DND-41 (cell line): ENCODE results near the gene APC2.

ENCODE experiments used
- ATAC-seq: fragments of 200-7000 bp; cut with Tn5 transposase; 3 replicates; pipeline ENCODE4 v1.9.1; 2021; ENCODE audit warnings: low read depth; ENCODE audit not compliant: insufficient read depth
- DNase-seq: peaks from one replicate; pipeline ENCODE4 v3.0.0-alpha.2; 2020
- H2AFZ ChIP-seq: 2 replicates; pipeline ENCODE4 v1.6.0; 2012; ENCODE audit warnings: low read depth, low read length
- H3K27ac ChIP-seq: 2 replicates; pipeline ENCODE4 v1.5.1; 2012; ENCODE audit warnings: low read length, inconsistent platforms
- H3K27me3 ChIP-seq: fragments of 200-600 bp; sonication (generic); 2 replicates; pipeline ENCODE4 v1.6.0; 2012; ENCODE audit warnings: low read length, mild to moderate bottlenecking, inconsistent platforms; ENCODE audit not compliant: insufficient read depth, poor library complexity
- H3K36me3 ChIP-seq: 2 replicates; pipeline ENCODE4 v1.5.1; 2012; ENCODE audit warnings: low read length, inconsistent platforms; ENCODE audit not compliant: insufficient read depth
- H3K4me1 ChIP-seq: 2 replicates; pipeline ENCODE4 v1.5.1; 2012; ENCODE audit warnings: mild to moderate bottlenecking, low read length; ENCODE audit not compliant: insufficient read depth
- H3K4me2 ChIP-seq: 2 replicates; pipeline ENCODE4 v1.6.0; 2012; ENCODE audit warnings: mild to moderate bottlenecking, moderate library complexity, low read length, inconsistent platforms; ENCODE audit not compliant: insufficient read depth
- H3K4me3 ChIP-seq, 2 experiments: fragments of 200-600 bp in 1 of 2; shearing (Covaris generic) in 1 of 2; 2 replicates each; pipeline ENCODE4 v1.5.1; 2012 to 2016; ENCODE audit warnings: inconsistent platforms in 2 of 2, low read length in 2 of 2, mild to moderate bottlenecking in 2 of 2, low read depth in 1 of 2, moderate library complexity in 1 of 2
- H3K79me2 ChIP-seq: 2 replicates; pipeline ENCODE4 v1.6.0; 2012; ENCODE audit warnings: low read length, inconsistent platforms; ENCODE audit not compliant: insufficient read depth
- H3K9ac ChIP-seq: 2 replicates; pipeline ENCODE4 v1.6.0; 2012; ENCODE audit warnings: low read depth, mild to moderate bottlenecking, inconsistent platforms, low read length, moderate library complexity
- H3K9me3 ChIP-seq: 2 replicates; pipeline ENCODE4 v1.5.1; 2012; ENCODE audit warnings: low read length, moderate library complexity, mild to moderate bottlenecking, inconsistent platforms; ENCODE audit not compliant: insufficient read depth, severe bottlenecking
- H4K20me1 ChIP-seq: 2 replicates; pipeline ENCODE4 v1.6.0; 2012; ENCODE audit warnings: low read length; ENCODE audit not compliant: insufficient read depth
- EZH2 ChIP-seq: IDR thresholded peaks from 3 replicates; pipeline ENCODE4 v1.6.1; 2012; ENCODE audit warnings: borderline replicate concordance, low read depth, mild to moderate bottlenecking, moderate library complexity, low read length, inconsistent platforms; ENCODE audit not compliant: severe bottlenecking
- TF ChIP-seq, protein P1 (sequence below): IDR thresholded peaks from 2 replicates; pipeline ENCODE4 v1.5.1; 2012; ENCODE audit warnings: borderline replicate concordance, low read length, moderate library complexity, mild to moderate bottlenecking; ENCODE audit not compliant: poor library complexity, severe bottlenecking; ENCODE audit errors: extremely low read depth

APC2 gene

DNA sequence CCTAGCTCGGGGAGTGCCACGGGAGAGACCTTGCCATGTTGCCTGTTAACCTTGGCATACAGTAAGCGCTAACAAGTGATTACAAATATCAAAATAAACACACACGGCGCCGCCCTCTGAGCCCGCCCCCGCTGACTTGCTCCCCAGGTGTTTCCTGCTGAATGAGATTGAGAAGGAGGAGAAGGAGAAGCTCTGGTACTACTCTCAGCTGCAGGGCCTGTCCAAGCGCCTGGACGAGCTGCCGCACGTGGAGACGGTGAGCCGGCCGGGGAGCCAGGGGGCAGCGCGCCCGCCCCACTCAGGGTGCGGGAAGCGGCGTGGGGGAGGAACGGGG, 5.0 kb downstream of the APC2 start:
- Histone ChIP-seq H2AFZ (no peak overlapping the region), H3K4me1 (peaks cover 15% of the 10 kb centered on the region), H3K9ac (no peak overlapping the region), H3K36me3 (peaks cover under 1% of the 10 kb centered on the region), H3K9me3 (no peaks in the 10 kb centered on the region), H3K4me2 (0 out of 2 replicates have a peak overlapping the region, but pooled peaks have one; percentile 41), H4K20me1 (peaks cover 44% of the 10 kb centered on the region), H3K4me3 (no peak overlapping the region), H3K27ac (no peak overlapping the region), H3K79me2 (no peaks in the 10 kb centered on the region), H3K27me3 (peaks cover 7% of the 10 kb centered on the region)
- DNase-seq (peak; percentile 46), ATAC-seq (peak; percentile 41)
- no peak for TF ChIP-seq EZH2
- TF ChIP-seq, protein P1, sequence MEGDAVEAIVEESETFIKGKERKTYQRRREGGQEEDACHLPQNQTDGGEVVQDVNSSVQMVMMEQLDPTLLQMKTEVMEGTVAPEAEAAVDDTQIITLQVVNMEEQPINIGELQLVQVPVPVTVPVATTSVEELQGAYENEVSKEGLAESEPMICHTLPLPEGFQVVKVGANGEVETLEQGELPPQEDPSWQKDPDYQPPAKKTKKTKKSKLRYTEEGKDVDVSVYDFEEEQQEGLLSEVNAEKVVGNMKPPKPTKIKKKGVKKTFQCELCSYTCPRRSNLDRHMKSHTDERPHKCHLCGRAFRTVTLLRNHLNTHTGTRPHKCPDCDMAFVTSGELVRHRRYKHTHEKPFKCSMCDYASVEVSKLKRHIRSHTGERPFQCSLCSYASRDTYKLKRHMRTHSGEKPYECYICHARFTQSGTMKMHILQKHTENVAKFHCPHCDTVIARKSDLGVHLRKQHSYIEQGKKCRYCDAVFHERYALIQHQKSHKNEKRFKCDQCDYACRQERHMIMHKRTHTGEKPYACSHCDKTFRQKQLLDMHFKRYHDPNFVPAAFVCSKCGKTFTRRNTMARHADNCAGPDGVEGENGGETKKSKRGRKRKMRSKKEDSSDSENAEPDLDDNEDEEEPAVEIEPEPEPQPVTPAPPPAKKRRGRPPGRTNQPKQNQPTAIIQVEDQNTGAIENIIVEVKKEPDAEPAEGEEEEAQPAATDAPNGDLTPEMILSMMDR = no peak

DNA sequence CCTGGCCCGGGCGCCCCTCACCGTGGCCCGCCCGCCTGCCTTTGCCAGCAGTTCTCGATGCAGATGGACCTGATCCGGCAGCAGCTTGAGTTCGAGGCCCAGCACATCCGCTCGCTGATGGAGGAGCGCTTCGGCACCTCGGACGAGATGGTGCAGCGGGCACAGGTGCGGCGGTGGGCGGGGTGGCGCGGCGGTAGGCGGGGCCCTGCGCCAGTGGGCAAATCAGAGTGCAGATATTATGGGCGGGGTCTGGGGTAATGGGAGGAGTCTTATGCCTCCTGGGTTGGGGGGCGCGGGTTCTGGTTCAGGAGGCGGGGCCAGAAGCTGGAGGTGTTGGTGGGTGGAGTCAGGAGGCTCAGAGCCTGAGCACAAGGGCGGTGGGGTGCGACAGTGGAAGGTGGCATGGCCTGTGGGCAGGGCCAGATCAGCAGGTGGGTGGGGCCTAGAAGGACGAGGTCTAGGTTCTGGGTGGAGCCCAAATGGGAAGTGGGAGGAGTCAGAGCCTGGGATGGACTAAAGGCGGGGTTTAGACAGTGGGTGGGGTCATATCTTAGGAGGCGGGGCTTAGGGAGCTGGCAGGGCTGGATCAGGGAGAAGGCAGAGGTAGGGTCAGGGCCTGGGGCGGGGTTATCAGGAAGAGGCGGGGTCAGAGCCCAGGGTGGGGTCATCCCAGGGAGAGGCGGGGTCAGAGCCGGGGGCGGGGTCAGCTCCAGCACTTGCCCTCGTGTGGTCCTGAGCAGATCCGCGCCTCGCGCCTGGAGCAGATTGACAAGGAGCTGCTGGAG, 5.6 kb downstream of the APC2 start:
- ATAC-seq (peak; percentile 70), DNase-seq (peak; percentile 76)
- H3K36me3 ChIP-seq = peaks cover 6% of the 10 kb centered on the region
- H3K9ac ChIP-seq = no peak overlapping the region
- H3K27ac ChIP-seq = no peak overlapping the region
- H3K4me3 ChIP-seq = no peak overlapping the region
- H3K27me3 ChIP-seq = peaks cover 7% of the 10 kb centered on the region
- no peaks in the 10 kb centered on the region for H3K79me2 ChIP-seq
- H3K9me3 ChIP-seq = no peaks in the 10 kb centered on the region
- peaks cover 15% of the 10 kb centered on the region for H3K4me1 ChIP-seq
- H3K4me2 ChIP-seq = peak overlapping the region; percentile 41
- TF ChIP-seq, protein P1 = no peak
- TF ChIP-seq EZH2 = no peak
- no peak overlapping the region for H2AFZ ChIP-seq
- H4K20me1 ChIP-seq = peaks cover 41% of the 10 kb centered on the region

DNA sequence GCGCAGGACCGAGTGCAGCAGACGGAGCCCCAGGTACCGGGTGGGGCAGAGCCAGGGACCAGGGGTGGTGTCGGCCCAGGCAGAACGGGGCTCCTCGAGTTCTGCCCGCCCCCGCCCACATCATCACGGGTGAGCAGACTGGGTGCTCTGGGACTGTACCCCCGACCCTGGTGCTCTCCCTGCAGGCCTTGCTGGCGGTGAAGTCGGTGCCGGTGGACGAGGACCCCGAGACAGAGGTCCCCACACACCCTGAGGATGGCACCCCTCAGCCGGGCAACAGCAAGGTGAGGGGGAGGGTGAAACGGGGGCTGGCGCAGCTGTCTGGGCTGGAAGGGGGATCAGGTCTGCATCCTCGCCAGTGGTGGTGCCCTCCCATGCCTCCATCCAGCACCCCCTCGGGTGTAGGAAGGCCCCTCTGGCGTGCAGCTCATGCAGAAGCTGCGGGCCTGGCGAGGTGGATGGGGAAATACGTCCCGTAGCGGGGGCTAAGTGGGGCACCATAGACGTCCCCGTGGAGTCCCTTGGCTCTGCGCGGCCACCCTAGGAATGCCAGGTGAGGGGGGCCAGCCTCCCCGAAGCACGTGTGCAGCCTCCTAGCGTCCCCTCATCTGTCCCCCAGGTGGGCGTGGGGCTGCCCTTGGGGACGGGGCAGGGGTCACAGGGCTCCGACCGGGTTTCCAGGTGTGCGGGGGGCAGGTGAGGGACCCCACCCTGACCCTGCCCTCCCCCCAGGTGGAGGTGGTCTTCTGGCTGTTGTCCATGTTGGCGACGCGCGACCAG, 6.4 kb downstream of the APC2 start:
- Histone ChIP-seq H3K9ac (no peak overlapping the region), H3K4me1 (peaks cover 15% of the 10 kb centered on the region), H3K27ac (no peak overlapping the region), H4K20me1 (peaks cover 34% of the 10 kb centered on the region), H3K9me3 (no peaks in the 10 kb centered on the region), H2AFZ (no peak overlapping the region), H3K36me3 (peaks cover 13% of the 10 kb centered on the region), H3K4me2 (peak overlapping the region; percentile 41; the same call in 1 of the 2 replicates), H3K4me3 (no peak overlapping the region), H3K79me2 (no peaks in the 10 kb centered on the region), H3K27me3 (no peaks in the 10 kb centered on the region)
- DNase-seq = no peak
- no peak for ATAC-seq
- TF ChIP-seq, protein P1 = no peak
- no peak for TF ChIP-seq EZH2
